Progenitor cell of endocrine pancreas (in vitro differentiated cells): ENCODE data around the gene IFTAP. TPM values are rescaled to one million over a fixed set of nuclear protein-coding genes. Genes with fewer than 3 reads are reported as not detected.

Source experiments
- DNase-seq: peaks from one replicate; pipeline ENCODE4 v3.0.0; 2021; ENCODE audit warnings: low spot score; ENCODE audit not compliant: unreplicated experiment
- H3K27ac Mint-ChIP-seq: 2 replicates; pipeline ENCODE4 v1.8.0; 2021; ENCODE audit warnings: mild to moderate bottlenecking, moderate library complexity, mixed read lengths
- H3K27me3 Mint-ChIP-seq: 2 replicates; pipeline ENCODE4 v1.8.0; 2021; ENCODE audit warnings: mixed read lengths
- H3K36me3 Mint-ChIP-seq: 2 replicates; pipeline ENCODE4 v1.8.0; 2022; ENCODE audit warnings: mixed read lengths; ENCODE audit not compliant: insufficient read depth
- H3K4me1 Mint-ChIP-seq: 2 replicates; pipeline ENCODE4 v1.8.0; 2021; ENCODE audit warnings: low read depth, mixed read lengths
- H3K4me3 Mint-ChIP-seq: 2 replicates; pipeline ENCODE4 v1.8.0; 2021; ENCODE audit warnings: low read depth, mild to moderate bottlenecking, moderate library complexity, mixed read lengths
- H3K9me3 Mint-ChIP-seq: 2 replicates; pipeline ENCODE4 v1.8.0; 2021; ENCODE audit warnings: low read depth, mixed read lengths
- CTCF ChIP-seq: fragments of 200-600 bp; sonication (generic); IDR thresholded peaks from one replicate; pipeline ENCODE4 v1.5.0; 2021; ENCODE audit warnings: antibody characterized with exemption, mild to moderate bottlenecking; ENCODE audit not compliant: unreplicated experiment
- total RNA-seq: library from RNA; stranded (reverse); gene quantifications from 2 replicates; pipeline ENCODE4 v1.2.1, GENCODE V29; 2021

IFTAP gene
- total RNA-seq, 1 donor from 2014 or later = 29.5 TPM

- H3K4me1 Mint-ChIP-seq = peaks cover 1% of the 10 kb centered on the region
- no peak overlapping the region for H3K27ac Mint-ChIP-seq
- H3K27me3 Mint-ChIP-seq = no peaks in the 10 kb centered on the region
- no peak for TF ChIP-seq CTCF
- no peak for DNase-seq
- no peaks in the 10 kb centered on the region for H3K9me3 Mint-ChIP-seq
- H3K4me3 Mint-ChIP-seq = no peak overlapping the region
- no peaks in the 10 kb centered on the region for H3K36me3 Mint-ChIP-seq
These were observed 108.7 kb downstream of the IFTAP start for GRCh38 chr11:36703055-36703404.

Other genes with a start within 250 kb of the IFTAP start
- 15.1 and 16.9 TPM in 2 replicates for gene TRAF6, start 84.2 kb upstream of the IFTAP start, total RNA-seq
- gene RAG1, start 26.5 kb upstream of the IFTAP start, total RNA-seq = 0.65 and 1.00 TPM in 2 replicates
- gene RAG2, start 3.7 kb downstream of the IFTAP start, total RNA-seq = not detected in 2 replicates